Skin epidermis (tissue), 12 donors: Measurements from ENCODE around the gene USP6NL.

Source experiments
- H3K27ac ChIP-seq, 21 experiments: fragments of 200-600 bp; sonication (generic) in 11 of 21; one replicate each; pipeline ENCODE4 v1.5.0; 2020; ENCODE audit warnings: mild to moderate bottlenecking in 3 of 21, inconsistent platforms in 2 of 21, moderate library complexity in 2 of 21
- H3K4me3 ChIP-seq, 7 experiments: fragments of 200-600 bp; sonication (generic) in 2 of 7; one replicate each; pipeline ENCODE4 v1.5.0; 2020; ENCODE audit warnings: inconsistent platforms in 2 of 7, mild to moderate bottlenecking in 2 of 7, moderate library complexity in 1 of 7

The USP6NL gene

GRCh38 chr10:11625019-11625735, 13.7 kb upstream of the USP6NL start:
- Histone ChIP-seq H3K4me3 (no peak overlapping the region), H3K27ac (no peak overlapping the region)

- no peak overlapping the region for H3K4me3 ChIP-seq
- no peak overlapping the region for H3K27ac ChIP-seq
These were observed 5.8 kb upstream of the USP6NL start for GRCh38 chr10:11617233-11617632.

GRCh38 chr10:11616021-11616420, 4.6 kb upstream of the USP6NL start:
- Histone ChIP-seq H3K4me3 (no peak overlapping the region), H3K27ac (no peak overlapping the region)

GRCh38 chr10:11615396-11615795, 3.9 kb upstream of the USP6NL start:
- H3K4me3 ChIP-seq: no peak overlapping the region
- H3K27ac ChIP-seq: no peak overlapping the region

DNA sequence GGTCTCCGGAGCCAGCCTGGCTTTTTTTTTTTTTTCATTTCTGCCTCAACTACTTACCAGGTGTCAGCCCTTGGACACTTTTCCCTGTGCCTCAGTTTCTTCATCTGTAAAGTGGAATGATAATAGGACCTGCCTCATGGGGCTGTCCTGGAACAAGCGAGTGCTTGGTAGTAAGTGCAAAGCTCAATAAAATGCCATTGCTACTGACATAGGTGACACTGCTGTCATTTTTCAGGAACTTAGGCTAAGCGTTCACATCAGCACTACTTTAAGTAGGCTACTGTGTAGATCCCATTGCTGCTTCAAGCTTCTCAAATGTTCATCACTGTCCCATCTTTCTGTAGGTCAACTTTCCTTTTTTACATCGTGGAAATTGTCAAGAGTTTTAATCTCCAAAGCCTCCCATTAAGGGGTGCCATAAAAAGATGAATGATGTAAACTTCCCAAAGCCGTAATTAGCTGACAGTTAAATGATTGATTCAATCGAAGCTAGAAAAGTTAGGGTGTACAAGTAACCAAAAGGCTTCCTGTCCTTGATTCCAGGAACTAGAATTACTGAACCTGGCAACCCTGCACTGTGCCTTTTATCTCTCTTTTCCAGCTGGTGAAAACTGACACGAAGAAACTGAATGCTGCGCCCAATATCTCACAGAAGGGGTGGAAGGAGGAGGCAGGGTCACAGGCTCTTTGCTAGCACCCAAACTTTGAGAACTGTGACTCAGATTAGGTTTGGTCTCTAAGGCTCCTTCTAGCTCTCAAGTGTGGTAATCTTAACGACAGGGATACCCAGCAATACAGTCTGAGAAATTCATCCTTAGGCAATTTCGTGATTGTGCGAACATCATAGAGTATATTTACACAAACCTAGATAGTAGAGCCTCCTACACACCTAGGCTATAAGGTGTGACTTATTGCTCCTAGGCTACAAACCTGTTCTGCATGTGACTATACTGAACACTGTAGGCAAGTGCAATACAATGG, 861 bp upstream of the USP6NL start:
- H3K27ac ChIP-seq: peak overlapping the region in 20 of 21 experiments; percentile 40 to 97 (median 90)
- H3K4me3 ChIP-seq: peak overlapping the region; percentile 79 to 96 (median 91)

GRCh38 chr10:11610826-11611247, 613 bp downstream of the USP6NL start:
- Histone ChIP-seq H3K27ac (peak overlapping the region; percentile 75 to 97 (median 90)), H3K4me3 (peak overlapping the region; percentile 79 to 96 (median 91))

GRCh38 chr10:11610166-11610825, 1.2 kb downstream of the USP6NL start:
- H3K4me3 ChIP-seq: peak overlapping the region; percentile 79 to 96 (median 91)
- H3K27ac ChIP-seq: peak overlapping the region in 18 of 21 experiments; percentile 75 to 97 (median 91)

DNA sequence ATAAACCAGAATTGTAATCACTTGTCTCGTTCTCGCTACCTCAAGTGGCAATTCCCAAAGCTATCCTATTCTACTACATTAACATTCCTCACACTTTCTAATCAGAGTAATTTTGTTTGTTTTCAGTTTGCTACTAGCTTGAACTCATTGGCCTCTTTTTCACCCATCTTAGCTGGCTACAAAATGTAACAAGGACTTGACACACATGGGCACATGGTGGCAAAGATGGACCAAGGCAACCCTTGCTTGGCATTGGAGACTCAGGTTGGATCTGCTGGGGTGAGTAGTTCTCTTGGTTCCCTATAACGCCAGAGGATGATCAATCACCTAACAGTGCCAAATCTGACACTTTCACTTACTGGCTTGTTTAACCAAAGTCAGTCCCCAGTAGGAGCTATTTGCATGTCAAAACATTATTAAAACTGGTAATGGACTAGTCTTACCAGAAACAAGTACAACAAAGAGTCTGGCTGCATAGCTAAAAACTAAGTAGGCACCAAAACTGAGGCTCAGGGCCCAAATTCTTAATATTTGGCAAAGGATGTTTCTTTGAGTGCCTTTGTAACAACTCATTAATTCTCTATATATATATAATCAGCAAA, 1.9 kb downstream of the USP6NL start:
- Histone ChIP-seq H3K27ac (peak overlapping the region in 1 of 21 experiments; percentile 24), H3K4me3 (peak overlapping the region in 3 of 7 experiments; percentile 3 to 94 (median 91))

GRCh38 chr10:11609052-11609451, 2.4 kb downstream of the USP6NL start:
- peak overlapping the region in 1 of 21 experiments; percentile 24 for H3K27ac ChIP-seq

GRCh38 chr10:11608159-11609013, 3.1 kb downstream of the USP6NL start:
- Histone ChIP-seq H3K4me3 (no peak overlapping the region), H3K27ac (no peak overlapping the region)

More at GRCh38 chr10:11609052-11609451, 2.4 kb downstream of the USP6NL start:
- H3K4me3 ChIP-seq: no peak overlapping the region

DNA sequence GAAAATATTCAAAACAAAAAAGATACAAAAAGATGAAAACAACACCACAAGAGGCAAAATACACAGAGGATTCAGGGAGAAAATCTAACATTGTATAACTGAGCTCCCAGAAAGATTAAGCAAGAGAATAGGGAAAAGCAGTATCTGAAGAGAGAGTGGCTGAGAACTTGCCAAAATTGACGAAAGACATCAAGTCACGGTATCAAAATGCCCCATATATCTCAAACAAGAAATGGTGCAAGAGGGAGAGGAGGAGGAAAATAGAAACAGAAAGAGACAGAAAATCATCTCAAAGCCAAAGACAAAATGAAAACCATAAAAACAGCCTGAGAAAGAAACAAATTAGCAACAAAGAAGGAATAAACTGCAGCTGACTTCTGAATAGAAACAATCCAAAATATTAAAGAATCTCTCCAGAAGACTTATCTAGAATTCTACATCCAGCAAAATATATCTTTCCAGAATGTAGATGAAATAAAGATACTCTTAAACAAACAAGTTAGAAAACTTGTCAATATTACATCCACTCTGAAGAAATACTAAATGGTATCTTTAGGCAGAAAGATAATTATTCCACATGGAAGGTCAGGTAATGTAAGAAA, 5.5 kb downstream of the USP6NL start:
- H3K27ac ChIP-seq: no peak overlapping the region
- H3K4me3 ChIP-seq: no peak overlapping the region

GRCh38 chr10:11604865-11605650, 6.4 kb downstream of the USP6NL start:
- Histone ChIP-seq H3K27ac (peak overlapping the region in 2 of 21 experiments; percentile 23 to 58), H3K4me3 (no peak overlapping the region)

- no peak overlapping the region for H3K27ac ChIP-seq
- H3K4me3 ChIP-seq: no peak overlapping the region
These were observed 7.7 kb downstream of the USP6NL start for GRCh38 chr10:11603741-11604140.

- H3K4me3 ChIP-seq: no peak overlapping the region
- H3K27ac ChIP-seq: no peak overlapping the region
These were observed 8.4 kb downstream of the USP6NL start for GRCh38 chr10:11602919-11603523.

DNA sequence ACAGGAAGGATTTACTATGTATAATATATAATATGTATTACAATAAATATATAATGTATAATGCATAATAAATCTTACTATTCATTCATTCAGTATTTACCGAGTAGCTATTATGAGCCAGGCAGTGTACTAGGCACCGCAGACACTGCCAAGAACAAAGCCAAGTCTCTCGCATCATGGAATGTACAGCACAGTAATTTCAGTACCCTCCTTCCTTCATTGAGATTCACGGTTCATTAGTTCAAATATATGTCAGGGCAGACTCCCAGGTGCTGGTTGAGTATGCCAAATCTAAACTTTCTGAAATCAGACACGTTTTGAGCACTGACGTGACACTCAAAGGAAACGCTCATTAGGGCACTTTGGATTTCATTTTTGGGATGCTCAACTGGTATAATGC, 9.1 kb downstream of the USP6NL start:
- H3K27ac ChIP-seq: no peak overlapping the region
- no peak overlapping the region for H3K4me3 ChIP-seq

GRCh38 chr10:11601670-11602069, 9.8 kb downstream of the USP6NL start:
- no peak overlapping the region for H3K27ac ChIP-seq

GRCh38 chr10:11600280-11600679, 11.2 kb downstream of the USP6NL start:
- Histone ChIP-seq H3K27ac (no peak overlapping the region), H3K4me3 (no peak overlapping the region)

More at GRCh38 chr10:11601670-11602069, 9.8 kb downstream of the USP6NL start:
- H3K4me3 ChIP-seq: no peak overlapping the region
